Gastrocnemius medialis (tissue), 4 donors: Measurements from ENCODE around the gene PLA2G2A.
"Not testable (repeated sequence)": the region's sequence is repeated elsewhere in the genome, so short reads cannot be mapped to it uniquely, and the experiment has no call there.

Experiments used
- POLR2A ChIP-seq, 2 donors: fragments of 450-650 bp; IDR thresholded peaks; one replicate each; pipeline ENCODE4 v1.6.1; 2017; ENCODE audit warnings: antibody characterized with exemption in 2 of 2, mild to moderate bottlenecking in 2 of 2, moderate library complexity in 2 of 2
- TF ChIP-seq, protein P1 (sequence below), 5 experiments: fragments of 450-650 bp in 3 of 5; fragments of 200-600 bp in 2 of 5; sonication (generic) in 2 of 5; IDR thresholded peaks in 4 of 5; conservative IDR thresholded peaks in 1 of 5; 1 replicate in 4 of 5; 2 replicates in 1 of 5; pipeline ENCODE4 v1.5.1; 2016 to 2019; ENCODE audit warnings: antibody characterized with exemption in 5 of 5, mild to moderate bottlenecking in 3 of 5, moderate library complexity in 3 of 5

DNA sequence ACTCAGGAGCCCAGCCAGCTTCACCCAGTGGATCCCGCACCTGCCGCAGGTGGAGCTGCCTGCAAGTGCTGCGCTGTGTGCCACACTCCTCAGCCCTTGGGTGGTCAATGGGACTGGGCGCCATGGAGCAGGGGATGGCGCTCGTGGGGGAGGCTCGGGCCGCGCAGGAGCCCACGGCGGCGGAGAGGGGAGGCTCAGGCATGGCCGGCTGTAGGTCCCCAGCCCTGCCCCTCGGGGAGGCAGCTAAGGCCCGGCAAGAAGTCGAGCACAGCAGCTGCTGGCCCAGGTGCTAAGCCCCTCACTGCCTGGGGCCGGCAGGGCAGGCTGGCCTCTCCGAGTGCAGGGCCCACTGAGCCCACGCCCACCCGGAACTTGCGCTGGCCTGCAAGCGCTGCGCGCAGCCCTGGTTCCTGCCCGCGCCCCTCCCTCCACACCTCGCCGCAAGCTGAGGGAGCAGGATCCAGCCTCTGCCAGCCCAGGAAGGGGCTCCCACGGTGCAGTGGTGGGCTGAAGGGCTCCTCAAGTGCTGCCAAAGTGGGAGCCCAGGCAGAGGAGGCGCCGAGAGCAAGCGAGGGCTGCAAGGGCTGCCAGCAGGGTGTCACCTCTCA is 5.1 kb upstream of the PLA2G2A start:
- TF ChIP-seq, protein P1, sequence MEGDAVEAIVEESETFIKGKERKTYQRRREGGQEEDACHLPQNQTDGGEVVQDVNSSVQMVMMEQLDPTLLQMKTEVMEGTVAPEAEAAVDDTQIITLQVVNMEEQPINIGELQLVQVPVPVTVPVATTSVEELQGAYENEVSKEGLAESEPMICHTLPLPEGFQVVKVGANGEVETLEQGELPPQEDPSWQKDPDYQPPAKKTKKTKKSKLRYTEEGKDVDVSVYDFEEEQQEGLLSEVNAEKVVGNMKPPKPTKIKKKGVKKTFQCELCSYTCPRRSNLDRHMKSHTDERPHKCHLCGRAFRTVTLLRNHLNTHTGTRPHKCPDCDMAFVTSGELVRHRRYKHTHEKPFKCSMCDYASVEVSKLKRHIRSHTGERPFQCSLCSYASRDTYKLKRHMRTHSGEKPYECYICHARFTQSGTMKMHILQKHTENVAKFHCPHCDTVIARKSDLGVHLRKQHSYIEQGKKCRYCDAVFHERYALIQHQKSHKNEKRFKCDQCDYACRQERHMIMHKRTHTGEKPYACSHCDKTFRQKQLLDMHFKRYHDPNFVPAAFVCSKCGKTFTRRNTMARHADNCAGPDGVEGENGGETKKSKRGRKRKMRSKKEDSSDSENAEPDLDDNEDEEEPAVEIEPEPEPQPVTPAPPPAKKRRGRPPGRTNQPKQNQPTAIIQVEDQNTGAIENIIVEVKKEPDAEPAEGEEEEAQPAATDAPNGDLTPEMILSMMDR (IDR thresholded peaks at IDR 0.05 in 4 of 5, conservative IDR thresholded peaks at IDR 0.05 in 1 of 5) = not testable (repeated sequence)
- not testable (repeated sequence) for TF ChIP-seq POLR2A (IDR thresholded peaks at IDR 0.05)
